SW480 (cell line): ENCODE measurements around the gene CRCP.
"Not testable (repeated sequence)": the region's sequence is repeated elsewhere in the genome, so short reads cannot be mapped to it uniquely, and the experiment has no call there.

Experiments
- DNase-seq: peaks from one replicate; pipeline ENCODE4 v3.0.0-alpha.2; 2016; ENCODE audit warnings: low spot score

The CRCP gene

GRCh38 chr7:66156035-66156434, 41.4 kb downstream of the CRCP start:
- not testable (repeated sequence) for DNase-seq

- no peak for DNase-seq
Measured at GRCh38 chr7:66157060-66157459, 42.4 kb downstream of the CRCP start.

- no peak for DNase-seq
Measured at GRCh38 chr7:66162622-66163021, 48.0 kb downstream of the CRCP start.

GRCh38 chr7:66163186-66163610, 48.6 kb downstream of the CRCP start:
- DNase-seq, result no peak

GRCh38 chr7:66164356-66164755, 49.7 kb downstream of the CRCP start:
- no peak for DNase-seq

GRCh38 chr7:66167773-66168387, 53.2 kb downstream of the CRCP start:
- DNase-seq, result no peak

- DNase-seq, result no peak
Measured at GRCh38 chr7:66169616-66170015, 55.0 kb downstream of the CRCP start.

- DNase-seq, result no peak
Measured at GRCh38 chr7:66170309-66171231, 55.9 kb downstream of the CRCP start.

- DNase-seq, result not testable (repeated sequence)
Measured at GRCh38 chr7:66172536-66173401, 58.1 kb downstream of the CRCP start.

GRCh38 chr7:66173856-66174255, 59.2 kb downstream of the CRCP start:
- DNase-seq, result peak; percentile 49

- not testable (repeated sequence) for DNase-seq
Measured at GRCh38 chr7:66175006-66175405, 60.4 kb downstream of the CRCP start.

GRCh38 chr7:66176914-66177313, 62.3 kb downstream of the CRCP start:
- DNase-seq, result no peak

GRCh38 chr7:66178258-66178657, 63.6 kb downstream of the CRCP start:
- no peak for DNase-seq

- no peak for DNase-seq
Measured at GRCh38 chr7:66181329-66181728, 66.7 kb downstream of the CRCP start.

- no peak for DNase-seq
Measured at GRCh38 chr7:66181845-66182244, 67.2 kb downstream of the CRCP start.

- no peak for DNase-seq
Measured at GRCh38 chr7:66182920-66183319, 68.3 kb downstream of the CRCP start.

- no peak for DNase-seq
Measured at GRCh38 chr7:66183700-66184099, 69.1 kb downstream of the CRCP start.

- DNase-seq, result no peak
Measured at GRCh38 chr7:66185680-66186187, 71.1 kb downstream of the CRCP start.

- DNase-seq, result no peak
Measured at GRCh38 chr7:66186991-66187390, 72.3 kb downstream of the CRCP start.

- DNase-seq, result no peak
Measured at GRCh38 chr7:66187905-66188304, 73.3 kb downstream of the CRCP start.

GRCh38 chr7:66188645-66189044, 74.0 kb downstream of the CRCP start:
- DNase-seq, result no peak
